HAP-1 (cell line): ENCODE measurements around the gene COPZ2.

Experiments
- DNase-seq, 2 experiments: peaks; one replicate each; pipeline ENCODE4 v3.0.0-alpha.2; 2016 to 2020; ENCODE audit warnings: low spot score in 2 of 2
- H3K27me3 ChIP-seq: fragments of 250-450 bp; sonication (Bioruptor Pico); 2 replicates; pipeline ENCODE4 v1.5.1; 2020; ENCODE audit warnings: low read depth, mild to moderate bottlenecking, moderate library complexity
- H3K36me3 ChIP-seq: fragments of 250-450 bp; sonication (Bioruptor Pico); replicated peaks from 2 replicates; pipeline ENCODE4 v1.5.1; 2020; ENCODE audit warnings: mild to moderate bottlenecking
- H3K4me1 ChIP-seq: fragments of 250-450 bp; sonication (Bioruptor Pico); 2 replicates; pipeline ENCODE4 v1.5.1; 2020; ENCODE audit warnings: mild to moderate bottlenecking
- H3K4me3 ChIP-seq: fragments of 250-450 bp; sonication (Bioruptor Pico); 2 replicates; pipeline ENCODE4 v1.5.1; 2020; ENCODE audit warnings: mild to moderate bottlenecking, moderate library complexity
- H3K9me3 ChIP-seq: fragments of 250-450 bp; sonication (Bioruptor Pico); 2 replicates; pipeline ENCODE4 v1.5.1; 2020; ENCODE audit warnings: mild to moderate bottlenecking, moderate library complexity
- in situ Hi-C: fragments of 300-500 bp; cut with MboI; formaldehyde crosslinking; loops from 3 replicates; pipeline ENCODE4 v1.14.3; 2020; ENCODE audit warnings: low sequenced_read_pairs, inconsistent platforms, mixed read lengths

The COPZ2 gene

DNA sequence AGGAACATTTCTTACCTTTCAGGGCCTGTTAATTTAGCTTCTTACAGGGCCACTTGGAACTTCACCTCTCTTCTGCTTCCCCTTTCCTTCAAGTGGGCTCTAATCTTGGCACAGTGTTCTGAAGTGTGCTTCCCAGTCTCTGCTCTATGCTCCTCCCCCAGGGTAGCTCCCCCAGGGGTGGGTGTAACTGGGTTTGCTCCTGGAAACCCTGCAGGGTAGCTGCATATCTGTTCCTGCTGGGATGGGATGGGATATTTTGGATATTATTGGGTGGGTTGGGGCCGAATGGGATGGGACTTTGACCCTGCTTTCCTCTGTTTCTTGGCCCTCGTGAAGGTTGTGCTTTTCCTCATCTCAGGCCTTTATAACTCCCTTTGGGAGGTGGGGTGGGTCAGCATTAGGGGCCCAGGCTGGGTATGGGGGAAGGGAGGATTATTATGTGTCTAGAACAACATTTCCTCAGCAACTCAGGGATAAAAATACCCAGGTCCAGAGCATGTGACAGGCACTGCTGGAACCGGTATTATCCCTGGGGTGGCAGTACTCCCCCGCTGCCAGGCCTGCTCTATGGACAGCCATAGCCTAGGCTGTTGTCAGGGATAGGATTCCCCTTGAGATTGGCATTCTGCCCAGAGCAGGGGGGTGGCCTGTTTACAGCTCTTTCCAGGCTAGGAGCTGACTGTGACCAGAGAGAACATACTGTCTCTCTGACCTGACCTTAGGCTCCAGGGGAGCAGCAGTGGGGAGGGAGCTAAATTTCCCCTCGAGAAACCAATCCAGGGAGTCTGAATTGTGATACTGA, 15.6 kb upstream of the COPZ2 start:
- peaks cover 53% of the 10 kb centered on the region for H3K36me3 ChIP-seq
- no peaks in the 10 kb centered on the region for H3K27me3 ChIP-seq
- peaks cover 55% of the 10 kb centered on the region for H3K4me1 ChIP-seq
- DNase-seq = peak in 1 of 2 experiments; percentile 76
- in situ Hi-C loops = no loop called here
- no peak overlapping the region for H3K4me3 ChIP-seq
- no peaks in the 10 kb centered on the region for H3K9me3 ChIP-seq

DNA sequence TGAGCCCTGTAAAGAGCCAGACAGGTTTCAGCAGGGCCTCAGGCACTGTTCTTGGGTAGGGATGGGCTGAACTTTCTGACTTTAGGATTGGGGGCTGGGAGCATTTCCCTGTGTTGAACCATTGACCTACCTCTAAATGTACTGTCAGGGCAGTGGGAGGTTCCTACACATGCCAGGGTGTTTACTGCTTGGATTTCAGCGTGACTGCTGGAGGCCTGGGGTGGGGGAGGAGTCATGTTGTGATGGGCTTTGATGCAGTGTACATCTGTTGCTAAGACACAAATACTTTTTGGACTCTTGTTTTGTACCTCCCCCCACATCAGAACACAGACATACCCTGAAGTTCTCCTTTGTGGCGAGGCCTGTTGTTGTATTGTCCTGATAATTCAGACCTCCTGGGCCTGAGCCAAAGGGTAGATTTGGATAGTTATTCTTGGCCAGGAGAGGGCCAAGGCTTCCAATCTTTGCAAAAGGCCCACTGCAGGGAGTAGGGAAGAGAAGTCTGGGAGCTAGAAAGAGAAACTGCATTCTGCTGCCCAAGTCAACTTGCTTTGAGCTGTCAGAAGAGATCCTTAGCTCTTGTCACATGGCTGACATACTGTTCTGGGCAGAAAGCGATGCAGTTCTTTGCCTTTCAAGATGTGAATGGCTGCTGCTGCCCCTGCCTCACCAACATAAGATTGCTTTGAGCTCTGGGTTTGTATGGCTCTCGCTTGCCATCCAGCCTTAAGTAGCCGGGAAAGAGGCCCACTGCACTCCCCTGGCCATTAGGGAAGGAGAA, 14.3 kb upstream of the COPZ2 start:
- no peaks in the 10 kb centered on the region for H3K9me3 ChIP-seq
- in situ Hi-C loops = no loop called here
- DNase-seq = peak; percentile 82 to 83
- no peaks in the 10 kb centered on the region for H3K27me3 ChIP-seq
- no peak overlapping the region for H3K4me3 ChIP-seq
- peaks cover 64% of the 10 kb centered on the region for H3K4me1 ChIP-seq
- H3K36me3 ChIP-seq = peaks cover 41% of the 10 kb centered on the region

DNA sequence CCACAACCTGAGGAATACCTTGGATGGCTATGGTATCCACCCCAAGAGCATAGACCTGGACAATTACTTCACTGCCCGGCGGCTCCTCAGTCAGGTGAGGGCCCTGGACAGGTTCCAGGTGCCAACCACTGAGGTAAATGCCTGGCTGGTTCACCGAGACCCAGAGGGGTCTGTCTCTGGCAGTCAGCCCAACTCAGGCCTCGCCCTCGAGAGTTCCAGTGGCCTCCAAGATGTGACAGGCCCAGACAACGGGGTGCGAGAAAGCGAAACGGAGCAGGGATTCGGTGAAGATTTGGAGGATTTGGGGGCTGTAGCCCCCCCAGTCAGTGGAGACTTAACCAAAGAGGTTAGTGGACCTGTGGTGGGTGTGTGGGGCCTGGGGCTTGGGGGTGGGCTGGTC, 13.7 kb upstream of the COPZ2 start:
- peaks cover 34% of the 10 kb centered on the region for H3K36me3 ChIP-seq
- no peak overlapping the region for H3K4me3 ChIP-seq
- no peaks in the 10 kb centered on the region for H3K27me3 ChIP-seq
- in situ Hi-C loops = no loop called here
- peaks cover 69% of the 10 kb centered on the region for H3K4me1 ChIP-seq
- no peak for DNase-seq
- H3K9me3 ChIP-seq = no peaks in the 10 kb centered on the region

DNA sequence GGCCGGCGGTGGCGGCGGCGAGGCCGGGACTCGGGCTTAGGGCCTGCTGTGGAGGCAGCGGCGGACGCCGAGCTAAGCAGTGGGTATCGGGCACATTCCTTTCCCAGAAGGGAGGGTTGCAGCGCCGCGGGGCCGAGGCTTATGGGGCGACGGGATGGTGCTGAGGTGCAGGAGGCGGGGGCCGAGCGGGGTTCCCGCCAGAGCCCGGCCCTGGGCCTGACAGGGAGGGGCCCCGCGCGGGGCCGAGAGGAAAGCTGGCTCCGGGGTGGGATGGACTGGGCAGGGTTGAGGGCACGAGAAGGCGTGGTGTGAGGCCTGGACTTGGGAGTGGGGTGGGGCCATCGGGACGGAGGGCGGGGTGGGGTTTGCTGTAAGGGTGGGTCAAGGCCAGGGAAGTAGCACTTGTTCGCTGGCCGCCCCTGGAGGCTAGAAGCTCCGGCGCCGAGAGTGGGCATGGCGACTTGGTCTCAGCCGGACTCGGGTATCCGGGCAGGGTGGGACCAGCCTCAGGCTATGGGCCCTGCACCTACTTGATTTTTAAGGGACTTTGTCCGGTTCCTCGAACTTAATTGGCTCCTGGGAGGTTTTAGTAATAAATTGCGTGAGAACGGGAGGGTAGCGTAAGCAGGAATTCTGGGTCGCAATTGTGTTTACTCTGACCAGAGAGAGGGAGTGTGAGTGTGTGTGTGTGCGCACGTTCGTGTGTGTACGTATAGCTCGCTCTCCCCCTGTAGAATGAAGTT, 11.0 kb upstream of the COPZ2 start:
- Histone ChIP-seq H3K4me1 (peaks cover 53% of the 10 kb centered on the region), H3K36me3 (peaks cover 21% of the 10 kb centered on the region), H3K27me3 (no peaks in the 10 kb centered on the region), H3K9me3 (no peaks in the 10 kb centered on the region), H3K4me3 (peak overlapping the region; percentile 88)
- in situ Hi-C loops = no loop called here
- DNase-seq = peak; percentile 76 to 95

DNA sequence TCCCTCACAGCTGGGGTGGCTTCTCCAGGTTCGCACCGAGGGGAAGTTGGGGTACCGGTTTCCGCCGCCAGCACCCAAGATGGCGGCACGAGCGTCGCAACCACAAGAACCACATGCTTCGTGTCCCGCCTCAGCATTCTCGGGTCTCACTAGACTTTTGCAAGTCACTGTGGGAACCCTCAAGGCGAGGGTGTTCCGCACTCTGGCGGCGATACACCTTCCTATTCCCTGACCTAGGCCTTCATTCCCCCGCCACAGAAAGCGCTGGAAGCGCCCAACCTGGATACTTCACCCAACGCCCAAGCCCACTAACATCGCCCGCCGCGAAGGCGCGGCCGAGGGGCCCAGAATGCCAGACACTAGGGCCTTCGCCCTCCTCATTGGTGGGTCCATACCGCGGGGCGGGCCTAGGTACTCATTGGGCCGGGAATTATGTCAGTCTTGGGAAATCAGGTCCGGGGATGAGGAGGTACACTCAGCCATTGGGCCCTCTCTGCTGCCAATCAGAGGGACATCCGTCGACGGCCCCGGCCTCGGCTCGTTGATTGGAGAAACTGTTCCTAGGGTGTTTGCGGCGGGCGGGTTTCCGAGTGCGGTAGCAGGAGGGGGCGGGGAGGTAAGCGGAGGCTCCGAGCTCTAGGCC, 10.3 kb upstream of the COPZ2 start, which contains the start of gene NFE2L1:
Gene NFE2L1 (plus strand): TSS at position 619 of the 643 bp plus-strand sequence. CDS start 2,760 bp downstream, outside the sequence.
- peak within 1 kb of the TSS; percentile 88 for H3K4me3 ChIP-seq
- peaks cover 19% of the 10 kb centered on the region for H3K36me3 ChIP-seq
- in situ Hi-C loops = no loop called here
- H3K9me3 ChIP-seq = no peaks in the 10 kb centered on the region
- DNase-seq = peak; percentile 99
- no peaks in the 10 kb centered on the region for H3K27me3 ChIP-seq
- H3K4me1 ChIP-seq = peaks cover 47% of the 10 kb centered on the region

DNA sequence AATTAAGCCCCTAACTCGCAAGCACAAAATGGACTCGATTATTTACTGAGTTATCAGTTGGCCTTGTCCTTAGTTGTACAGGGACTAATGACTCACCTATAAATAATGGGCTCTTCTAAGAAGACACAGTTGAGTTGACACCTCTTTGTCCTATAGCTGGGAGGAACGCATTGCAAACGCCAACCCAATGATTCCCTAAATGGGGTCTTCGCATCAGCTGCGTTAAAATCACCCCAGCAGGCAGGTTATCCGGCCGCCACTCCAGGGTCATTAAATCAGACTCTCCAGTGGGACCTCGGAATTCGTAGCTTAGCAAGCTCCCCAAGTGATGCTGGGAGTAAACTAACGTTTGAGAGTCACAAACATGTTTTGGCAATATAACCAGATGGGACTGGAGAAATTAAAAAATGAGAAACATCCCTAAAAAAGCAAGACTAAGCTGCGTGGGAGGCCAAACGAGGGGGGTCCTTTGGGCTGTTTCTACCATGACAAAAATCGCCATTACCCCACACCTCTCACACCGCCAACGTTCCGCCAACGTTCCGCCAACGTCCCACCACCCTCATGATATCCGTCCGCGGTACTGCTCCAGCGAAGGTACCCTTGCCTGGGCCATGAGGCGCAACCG, 9.6 kb upstream of the COPZ2 start:
- DNase-seq = no peak
- Histone ChIP-seq H3K9me3 (no peaks in the 10 kb centered on the region), H3K4me1 (peaks cover 40% of the 10 kb centered on the region), H3K4me3 (peak overlapping the region; percentile 88), H3K36me3 (peaks cover 13% of the 10 kb centered on the region), H3K27me3 (no peaks in the 10 kb centered on the region)
- in situ Hi-C loops = no loop called here

DNA sequence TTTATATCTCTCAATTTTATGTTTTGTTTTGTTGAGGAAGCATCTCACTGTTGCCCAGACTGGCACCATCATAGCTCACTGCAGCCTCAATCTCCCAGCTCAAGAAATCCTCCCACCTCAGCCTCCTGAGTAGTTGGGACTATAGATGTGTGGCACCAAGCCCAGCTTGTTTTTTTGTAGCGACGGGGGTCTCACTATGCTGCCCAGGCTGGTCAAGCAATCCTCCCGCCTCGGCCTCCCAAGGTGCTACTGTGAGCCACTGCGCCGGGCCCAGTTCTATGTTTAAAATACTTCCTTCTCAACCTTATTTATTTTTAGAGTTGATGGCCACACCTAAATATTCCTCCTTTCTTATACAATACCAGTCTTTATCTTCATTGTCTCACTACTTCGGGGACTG, 8.7 kb upstream of the COPZ2 start:
- peaks cover 11% of the 10 kb centered on the region for H3K36me3 ChIP-seq
- peaks cover 33% of the 10 kb centered on the region for H3K4me1 ChIP-seq
- H3K27me3 ChIP-seq = no peaks in the 10 kb centered on the region
- H3K9me3 ChIP-seq = no peaks in the 10 kb centered on the region
- peak overlapping the region; percentile 88 for H3K4me3 ChIP-seq
- in situ Hi-C loops = no loop called here
- DNase-seq = no peak

DNA sequence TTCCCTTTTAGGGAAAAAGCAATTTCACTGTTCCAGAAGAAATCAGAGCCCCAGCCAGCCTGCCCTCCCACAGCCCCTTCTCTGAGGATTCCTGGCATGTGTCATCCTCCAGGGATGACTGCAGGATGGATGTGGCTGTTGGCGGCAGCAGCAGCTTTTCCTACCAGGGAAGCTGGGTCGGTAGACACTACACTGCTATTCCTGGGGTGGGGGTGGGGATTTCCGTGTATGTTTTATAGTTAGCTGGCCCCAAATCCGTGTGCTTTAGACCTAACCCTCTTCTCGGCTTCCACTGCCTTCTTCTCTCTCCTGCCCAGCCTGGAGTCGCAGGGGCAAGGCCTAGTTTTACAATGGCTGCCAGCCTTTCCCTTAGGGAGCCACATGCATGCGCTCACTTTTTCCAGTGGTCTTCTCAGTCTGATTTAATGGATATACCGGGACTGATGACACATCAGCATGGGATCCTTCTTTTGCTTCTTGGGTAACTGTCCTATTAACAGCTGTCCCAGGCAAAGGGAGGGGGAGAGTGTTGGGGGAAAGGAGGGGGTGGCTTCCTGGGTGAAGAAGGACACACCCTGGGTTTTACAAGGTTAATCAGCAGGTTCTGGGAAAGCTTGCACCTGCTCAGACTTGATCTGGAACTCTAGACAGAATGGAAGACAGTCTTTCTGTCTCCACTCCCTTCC, 7.9 kb upstream of the COPZ2 start:
- DNase-seq = no peak
- Histone ChIP-seq H3K4me3 (no peak overlapping the region), H3K36me3 (peaks cover 2% of the 10 kb centered on the region), H3K27me3 (no peaks in the 10 kb centered on the region), H3K4me1 (peaks cover 25% of the 10 kb centered on the region), H3K9me3 (no peaks in the 10 kb centered on the region)
- in situ Hi-C loops = no loop called here

DNA sequence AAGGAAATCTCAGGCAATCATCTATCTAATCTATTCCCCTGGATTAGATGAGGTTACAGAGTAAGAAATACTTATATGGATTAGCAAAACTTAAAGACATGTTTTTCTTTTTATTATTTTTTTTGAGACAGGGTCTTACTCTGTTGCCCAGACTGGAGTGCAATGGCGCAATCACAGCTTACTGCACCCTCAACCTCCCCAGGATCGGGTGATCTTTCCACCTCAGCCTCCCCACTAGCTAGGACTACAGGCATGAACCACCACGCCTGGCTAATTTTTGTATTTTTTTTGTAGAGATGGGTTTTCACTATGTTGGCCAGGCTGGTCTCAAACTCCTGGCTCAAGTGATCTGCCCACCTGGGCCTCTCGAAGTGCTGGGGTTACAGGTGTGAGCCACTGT, 7.3 kb upstream of the COPZ2 start:
- H3K36me3 ChIP-seq = no peaks in the 10 kb centered on the region; the same call in 1 of the 2 replicates
- DNase-seq = no peak
- in situ Hi-C loops = no loop called here
- H3K4me3 ChIP-seq = no peak overlapping the region
- H3K9me3 ChIP-seq = no peaks in the 10 kb centered on the region
- no peaks in the 10 kb centered on the region for H3K27me3 ChIP-seq
- H3K4me1 ChIP-seq = peaks cover 21% of the 10 kb centered on the region

DNA sequence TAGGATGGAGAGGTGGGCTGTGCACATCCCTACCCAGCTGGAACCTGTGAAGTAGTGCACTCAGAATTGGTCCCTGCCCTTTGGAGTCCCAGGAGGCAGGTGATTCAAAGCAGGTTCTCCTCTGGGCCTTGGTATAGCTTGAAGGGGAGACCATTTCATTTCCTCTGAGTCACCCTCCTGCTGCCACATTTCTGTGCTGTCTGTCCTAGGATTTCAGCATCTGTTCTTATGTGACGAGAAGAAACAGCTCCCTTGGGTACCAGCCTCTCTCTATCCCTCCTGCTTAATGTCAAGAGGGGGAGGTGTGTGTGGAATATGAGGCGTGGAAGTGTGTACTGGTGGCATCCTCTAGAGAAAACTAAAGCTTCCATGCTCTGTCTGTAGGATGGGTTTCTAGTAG, 5.6 kb upstream of the COPZ2 start:
- Histone ChIP-seq H3K4me3 (no peak overlapping the region), H3K4me1 (peaks cover 19% of the 10 kb centered on the region), H3K36me3 (no peaks in the 10 kb centered on the region; the same call in 1 of the 2 replicates), H3K9me3 (no peaks in the 10 kb centered on the region), H3K27me3 (0 out of 2 replicates have a peak, but pooled peaks cover under 1% of the 10 kb centered on the region)
- in situ Hi-C loops = no loop called here
- no peak for DNase-seq

DNA sequence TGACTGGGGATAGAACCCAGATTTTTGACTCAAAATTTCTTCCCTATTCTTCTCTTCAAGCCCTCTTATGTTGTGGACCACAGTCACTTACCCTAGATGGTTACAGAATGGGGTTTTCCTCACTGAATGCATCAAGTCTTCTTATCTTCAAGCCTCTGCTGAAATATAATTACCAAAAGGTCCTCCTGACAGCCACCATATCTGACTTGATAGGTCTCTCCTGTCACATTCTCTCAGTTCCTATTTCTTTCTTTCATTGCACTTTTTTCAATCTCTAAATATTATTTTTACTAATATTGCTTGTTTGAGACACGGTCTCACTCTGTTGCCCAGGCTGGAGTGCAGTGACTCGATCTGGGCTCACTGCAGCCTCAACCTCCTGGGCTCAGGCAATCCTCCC, 1.1 kb upstream of the COPZ2 start:
- Histone ChIP-seq H3K4me1 (no peaks in the 10 kb centered on the region), H3K36me3 (no peaks in the 10 kb centered on the region), H3K9me3 (no peaks in the 10 kb centered on the region), H3K4me3 (no peak overlapping the region), H3K27me3 (0 out of 2 replicates have a peak, but pooled peaks cover 2% of the 10 kb centered on the region)
- in situ Hi-C loops = no loop called here
- no peak for DNase-seq

DNA sequence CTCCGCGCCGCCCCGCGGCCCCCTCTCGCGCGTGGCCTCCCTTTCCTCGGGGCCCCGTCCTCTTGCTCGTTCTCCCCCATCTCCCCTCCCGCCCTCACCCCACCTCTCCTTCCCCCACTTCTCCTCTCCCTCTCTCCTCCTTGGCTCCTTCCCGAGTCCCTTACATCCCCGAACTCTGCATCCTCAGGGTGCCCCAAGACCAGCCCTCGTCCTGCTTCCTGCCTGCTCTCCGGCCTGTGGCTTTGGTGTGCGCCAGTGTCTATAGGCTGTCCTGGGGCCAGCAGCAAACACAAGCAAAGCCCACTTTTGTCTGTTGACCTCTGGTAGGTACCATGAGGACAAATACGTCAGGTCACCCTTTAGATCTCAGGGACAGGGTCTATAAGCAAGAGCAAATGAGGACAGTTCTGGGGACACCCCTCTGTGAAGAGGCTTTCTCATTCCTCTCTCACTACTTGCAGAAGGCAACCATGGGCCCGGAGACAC, 284 bp upstream of the COPZ2 start:
- Histone ChIP-seq H3K4me3 (no peak overlapping the region), H3K27me3 (0 out of 2 replicates have a peak, but pooled peaks cover 2% of the 10 kb centered on the region), H3K4me1 (no peaks in the 10 kb centered on the region), H3K9me3 (no peaks in the 10 kb centered on the region), H3K36me3 (no peaks in the 10 kb centered on the region)
- in situ Hi-C loops = no loop called here
- DNase-seq = no peak
